IPS-20b (cell line): ENCODE measurements around the gene CAB39.

Source experiments
- H3K27ac ChIP-seq: one replicate; pipeline ENCODE4 v1.5.1; 2013; ENCODE audit warnings: low read length
- H3K27me3 ChIP-seq: 2 replicates; pipeline ENCODE4 v1.6.1; 2013; ENCODE audit warnings: mild to moderate bottlenecking, low read length, inconsistent platforms; ENCODE audit not compliant: insufficient read depth
- H3K36me3 ChIP-seq: 2 replicates; pipeline ENCODE4 v1.6.1; 2013; ENCODE audit warnings: low read depth, mild to moderate bottlenecking, inconsistent platforms, low read length, moderate library complexity; ENCODE audit not compliant: insufficient read depth
- H3K4me1 ChIP-seq: 2 replicates; pipeline ENCODE4 v1.6.1; 2013; ENCODE audit warnings: mild to moderate bottlenecking, control low read depth, inconsistent platforms, low read length, moderate library complexity; ENCODE audit not compliant: insufficient read depth
- H3K4me3 ChIP-seq: 2 replicates; pipeline ENCODE4 v1.5.1; 2013; ENCODE audit warnings: mild to moderate bottlenecking, low read length, inconsistent platforms
- H3K9ac ChIP-seq: 2 replicates; pipeline ENCODE4 v1.6.1; 2013; ENCODE audit warnings: low read depth, mild to moderate bottlenecking, inconsistent platforms, low read length, moderate library complexity
- H3K9me3 ChIP-seq: 2 replicates; pipeline ENCODE4 v1.6.1; 2013; ENCODE audit warnings: mild to moderate bottlenecking, low read depth, low read length, inconsistent platforms; ENCODE audit not compliant: insufficient read depth

The CAB39 gene

DNA sequence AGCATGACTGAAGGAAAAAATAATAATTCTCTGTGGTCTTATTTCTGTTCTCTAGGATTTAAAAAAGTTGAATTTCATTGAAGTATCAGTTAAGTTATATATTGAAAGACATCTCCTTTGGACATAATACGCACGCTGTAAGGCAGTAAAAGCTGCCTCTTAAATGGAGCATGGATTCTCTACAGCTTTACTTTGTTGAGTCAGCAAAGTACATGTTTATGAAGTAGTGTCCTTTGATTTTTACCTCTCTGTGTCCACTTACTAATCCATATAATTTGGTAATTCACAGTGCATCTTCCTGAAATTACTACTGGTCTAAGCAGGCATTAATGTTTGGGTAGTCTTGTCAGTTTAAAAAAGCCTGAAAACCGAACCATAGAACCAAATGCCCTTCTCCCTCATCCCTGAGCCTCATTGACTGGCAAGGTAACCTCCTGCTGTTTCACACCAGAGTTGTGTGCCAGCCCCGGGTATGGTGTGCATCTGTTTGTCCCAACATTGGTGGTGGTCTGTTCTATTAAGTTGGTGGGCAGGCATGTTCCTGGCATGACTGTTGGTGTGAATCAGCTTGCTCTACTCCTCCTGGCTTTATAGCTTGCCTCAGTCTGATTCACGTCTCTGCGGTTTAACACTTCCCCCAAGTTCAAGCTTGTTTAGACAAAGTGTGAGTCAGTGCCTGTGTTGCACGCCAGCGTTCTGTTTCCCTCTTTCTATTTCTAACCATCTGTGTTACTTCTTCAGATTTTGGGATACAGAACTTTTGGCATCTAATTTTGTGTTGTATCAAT is 81.1 kb downstream of the CAB39 start:
- H3K4me1 ChIP-seq: no peaks in the 10 kb centered on the region
- peaks cover 19% of the 10 kb centered on the region; the same call in 1 of the 2 replicates for H3K36me3 ChIP-seq
- H3K9me3 ChIP-seq: 0 out of 2 replicates have a peak, but pooled peaks cover 2% of the 10 kb centered on the region
- H3K4me3 ChIP-seq: no peak overlapping the region
- H3K9ac ChIP-seq: no peak overlapping the region
- H3K27ac ChIP-seq: no peak overlapping the region
- H3K27me3 ChIP-seq: no peaks in the 10 kb centered on the region

DNA sequence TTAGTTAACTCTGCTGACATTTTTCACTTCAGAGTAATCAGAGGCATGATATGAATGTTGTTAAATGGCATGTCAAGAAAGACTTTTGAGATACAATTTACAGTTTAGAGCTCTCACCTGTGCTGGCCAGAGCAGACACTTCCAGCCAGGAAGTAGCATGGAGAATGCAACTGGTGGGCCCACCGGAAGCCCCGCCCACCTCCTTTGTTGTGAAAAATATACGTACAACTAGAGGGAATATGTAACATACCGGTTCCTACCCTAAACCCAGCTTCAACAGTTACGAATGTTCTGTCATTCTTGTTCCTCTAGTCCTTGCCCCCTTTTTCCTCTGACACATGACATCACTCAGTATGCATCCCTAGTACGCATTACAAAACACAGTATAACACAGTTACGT is 81.9 kb downstream of the CAB39 start:
- no peaks in the 10 kb centered on the region for H3K27me3 ChIP-seq
- no peaks in the 10 kb centered on the region for H3K9me3 ChIP-seq
- H3K27ac ChIP-seq: no peak overlapping the region
- no peak overlapping the region for H3K9ac ChIP-seq
- H3K4me3 ChIP-seq: no peak overlapping the region
- H3K4me1 ChIP-seq: no peaks in the 10 kb centered on the region
- peaks cover 24% of the 10 kb centered on the region for H3K36me3 ChIP-seq

DNA sequence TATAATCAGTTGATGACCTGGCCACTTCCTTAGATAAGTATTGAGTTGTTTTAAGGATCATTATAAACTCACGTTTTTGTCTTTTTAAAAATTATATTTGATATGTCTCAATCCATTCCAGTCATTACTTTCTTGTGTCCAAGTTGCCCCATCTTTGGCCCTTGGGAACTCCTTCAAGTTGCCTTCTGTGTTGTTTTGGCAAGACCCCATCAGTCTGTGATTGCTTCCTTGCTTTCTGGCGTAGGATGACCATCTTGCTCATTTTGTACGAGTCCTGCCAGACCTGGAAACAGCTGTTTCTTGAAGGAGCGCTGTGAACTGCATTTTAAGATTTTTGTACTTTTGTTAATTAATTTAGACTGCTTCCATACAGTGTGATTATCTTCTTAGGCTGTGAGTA is 83.2 kb downstream of the CAB39 start:
- Histone ChIP-seq H3K27ac (no peak overlapping the region), H3K9ac (no peak overlapping the region)

DNA sequence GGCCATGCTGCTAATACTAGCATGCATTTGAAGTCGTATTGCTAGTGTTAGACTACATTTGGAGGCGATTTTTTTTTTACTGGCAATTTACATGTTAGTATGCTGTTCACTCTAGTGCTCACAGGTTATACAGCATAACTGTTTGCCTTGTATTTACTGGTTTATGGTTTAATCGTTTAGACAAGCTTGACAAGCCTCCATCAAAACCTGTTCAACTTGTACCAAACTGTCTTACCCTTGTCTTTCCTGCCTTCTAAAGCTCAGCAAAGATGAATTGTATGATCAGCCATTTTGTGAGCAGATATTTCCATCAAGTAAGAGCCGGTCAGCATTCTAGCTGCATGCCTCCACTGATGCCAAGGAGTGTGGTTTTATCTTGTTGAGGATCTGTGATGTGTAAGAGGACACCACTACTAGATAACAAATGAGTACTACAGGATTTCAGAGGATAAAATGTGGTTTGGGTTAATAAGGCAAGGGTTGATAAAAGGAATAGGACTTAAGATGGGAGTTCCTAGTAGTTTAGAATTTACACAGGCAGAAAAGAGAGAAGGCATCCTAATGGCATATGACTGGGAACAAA is 83.7 kb downstream of the CAB39 start:
- no peaks in the 10 kb centered on the region for H3K9me3 ChIP-seq
- peaks cover 32% of the 10 kb centered on the region for H3K36me3 ChIP-seq
- H3K27me3 ChIP-seq: no peaks in the 10 kb centered on the region
- no peaks in the 10 kb centered on the region for H3K4me1 ChIP-seq
- no peak overlapping the region for H3K27ac ChIP-seq
- no peak overlapping the region for H3K9ac ChIP-seq
- no peak overlapping the region for H3K4me3 ChIP-seq

More for the DNA sequence above, 83.2 kb downstream of the CAB39 start:
- H3K4me1 ChIP-seq: no peaks in the 10 kb centered on the region
- peaks cover 33% of the 10 kb centered on the region for H3K36me3 ChIP-seq
- H3K27me3 ChIP-seq: no peaks in the 10 kb centered on the region
- no peaks in the 10 kb centered on the region for H3K9me3 ChIP-seq
- H3K4me3 ChIP-seq: no peak overlapping the region

DNA sequence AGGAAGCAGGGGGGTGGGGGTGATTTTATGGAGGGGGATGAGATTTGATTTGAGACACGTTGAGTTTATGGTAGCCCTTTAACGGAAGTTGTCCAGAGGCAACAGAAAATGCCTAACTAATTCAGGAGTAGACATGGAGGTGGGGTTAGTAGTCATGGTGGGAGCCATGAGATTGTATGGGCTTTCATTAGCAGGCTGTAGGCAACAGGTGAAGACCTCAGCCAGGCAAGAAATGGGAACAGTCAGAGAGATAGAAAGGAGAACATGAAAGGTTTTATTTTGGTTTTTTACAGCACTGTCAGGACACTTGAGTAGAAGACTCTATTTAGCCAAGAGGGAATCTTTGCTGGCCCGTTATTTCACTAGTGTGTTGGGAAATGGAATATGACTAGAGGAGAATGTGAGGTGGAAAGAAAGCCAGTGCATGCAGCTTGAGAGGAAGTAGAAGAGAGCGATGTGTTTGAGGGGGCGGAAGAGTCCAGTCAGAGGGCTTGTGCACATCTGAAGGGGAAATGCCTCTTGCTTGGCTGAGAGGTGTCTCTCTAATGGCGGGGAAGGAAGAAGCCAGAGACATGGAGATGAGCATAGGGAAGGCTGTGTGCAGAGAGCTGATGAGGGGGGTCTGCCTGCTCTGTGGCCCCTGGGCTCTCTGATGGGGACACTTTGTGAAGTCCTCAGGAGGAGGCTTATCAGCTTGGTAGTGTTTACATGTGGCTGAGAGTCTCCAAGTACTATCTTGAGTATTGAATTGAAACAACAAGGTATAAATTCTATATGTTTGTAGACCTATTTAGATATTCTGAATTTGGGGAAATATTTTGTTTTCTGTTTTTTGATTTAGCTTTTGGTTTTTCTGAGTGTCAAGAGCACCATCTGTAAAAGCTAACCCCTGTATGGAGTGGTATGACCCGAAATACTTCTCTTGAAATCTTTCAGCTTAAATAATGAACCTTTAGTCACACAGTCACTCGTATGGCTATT is 85.2 kb downstream of the CAB39 start:
- no peaks in the 10 kb centered on the region for H3K27me3 ChIP-seq
- H3K4me3 ChIP-seq: no peak overlapping the region
- H3K36me3 ChIP-seq: peaks cover 31% of the 10 kb centered on the region
- H3K9ac ChIP-seq: no peak overlapping the region
- no peak overlapping the region for H3K27ac ChIP-seq
- H3K9me3 ChIP-seq: no peaks in the 10 kb centered on the region
- H3K4me1 ChIP-seq: no peaks in the 10 kb centered on the region

GRCh38 chr2:230798769-230799399 is 86.2 kb downstream of the CAB39 start:
- Histone ChIP-seq H3K9ac (no peak overlapping the region), H3K9me3 (no peaks in the 10 kb centered on the region), H3K36me3 (peaks cover 22% of the 10 kb centered on the region), H3K27me3 (no peaks in the 10 kb centered on the region), H3K27ac (no peak overlapping the region), H3K4me3 (no peak overlapping the region), H3K4me1 (no peaks in the 10 kb centered on the region)

- Histone ChIP-seq H3K9ac (no peak overlapping the region), H3K27ac (no peak overlapping the region), H3K36me3 (peaks cover 10% of the 10 kb centered on the region), H3K4me3 (no peak overlapping the region), H3K27me3 (no peaks in the 10 kb centered on the region), H3K9me3 (no peaks in the 10 kb centered on the region), H3K4me1 (no peaks in the 10 kb centered on the region)
Measured at GRCh38 chr2:230805353-230806017, 92.8 kb downstream of the CAB39 start.

DNA sequence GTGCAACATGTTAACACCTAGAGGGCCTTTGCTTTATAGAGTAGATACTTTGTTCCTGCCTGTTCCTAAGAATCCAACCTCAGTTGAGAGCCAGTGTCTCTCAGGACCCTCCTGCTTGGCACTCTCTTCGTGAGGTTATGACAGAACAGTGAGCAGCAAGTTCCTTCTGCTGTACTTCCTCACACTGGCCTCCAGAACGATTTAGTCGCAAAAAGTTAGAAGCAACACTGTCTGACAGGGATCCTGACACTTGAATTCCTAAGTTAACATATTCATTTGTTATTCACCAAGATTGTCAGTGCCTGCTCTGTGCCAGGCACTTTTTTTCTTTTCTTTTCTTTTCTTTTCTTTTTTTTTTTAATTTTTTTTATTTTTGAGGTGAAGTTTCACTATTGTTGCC is 95.1 kb downstream of the CAB39 start:
- Histone ChIP-seq H3K27me3 (no peaks in the 10 kb centered on the region), H3K4me3 (no peak overlapping the region), H3K27ac (no peak overlapping the region), H3K9me3 (no peaks in the 10 kb centered on the region), H3K9ac (no peak overlapping the region), H3K4me1 (no peaks in the 10 kb centered on the region), H3K36me3 (peaks cover 24% of the 10 kb centered on the region)

DNA sequence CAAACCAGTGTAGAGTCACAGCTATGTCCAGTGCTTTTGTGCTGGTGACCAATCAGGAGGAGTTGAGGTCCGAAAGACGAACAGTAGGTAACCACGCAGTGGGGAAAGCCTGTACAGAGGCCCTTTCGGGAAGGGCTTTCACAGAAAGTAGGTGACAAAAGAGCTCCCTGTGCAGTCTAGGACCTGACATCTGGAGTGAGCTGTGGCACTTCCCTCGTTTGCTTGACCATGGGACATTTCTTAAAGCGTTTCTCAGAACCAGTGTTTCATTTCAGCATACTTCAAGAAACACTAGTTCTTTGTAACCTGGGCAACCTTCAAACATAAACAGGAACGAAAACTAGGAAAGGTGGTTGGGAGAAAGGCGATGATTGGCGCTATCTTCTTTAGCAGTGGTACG is 96.4 kb downstream of the CAB39 start:
- Histone ChIP-seq H3K4me3 (no peak overlapping the region), H3K9ac (no peak overlapping the region), H3K36me3 (peaks cover 27% of the 10 kb centered on the region), H3K4me1 (no peaks in the 10 kb centered on the region), H3K27ac (no peak overlapping the region), H3K27me3 (no peaks in the 10 kb centered on the region), H3K9me3 (no peaks in the 10 kb centered on the region)

GRCh38 chr2:230809677-230810251 is 97.1 kb downstream of the CAB39 start:
- H3K4me3 ChIP-seq: no peak overlapping the region
- H3K36me3 ChIP-seq: peaks cover 27% of the 10 kb centered on the region
- no peak overlapping the region for H3K27ac ChIP-seq
- no peaks in the 10 kb centered on the region for H3K27me3 ChIP-seq
- no peaks in the 10 kb centered on the region for H3K4me1 ChIP-seq
- no peak overlapping the region for H3K9ac ChIP-seq
- no peaks in the 10 kb centered on the region for H3K9me3 ChIP-seq

- no peak overlapping the region for H3K9ac ChIP-seq
- no peaks in the 10 kb centered on the region for H3K4me1 ChIP-seq
- H3K27ac ChIP-seq: no peak overlapping the region
- no peak overlapping the region for H3K4me3 ChIP-seq
- no peaks in the 10 kb centered on the region for H3K9me3 ChIP-seq
- H3K27me3 ChIP-seq: no peaks in the 10 kb centered on the region
- peaks cover 42% of the 10 kb centered on the region for H3K36me3 ChIP-seq
Measured at GRCh38 chr2:230811508-230811907, 98.9 kb downstream of the CAB39 start.
